Measurements from ENCODE around the gene SELENON.
"Not testable (repeated sequence)": the region's sequence is repeated elsewhere in the genome, so short reads cannot be mapped to it uniquely, and the experiment has no call there.

The SELENON gene

GRCh38 chr1:25829046-25829445 is 29.1 kb downstream of the SELENON start:
- no peak overlapping the region for H3K27ac Mint-ChIP-seq
- peaks cover 3% of the 10 kb centered on the region for H3K4me1 Mint-ChIP-seq (ENCODE audit: low read depth)
- H3K36me3 Mint-ChIP-seq (ENCODE audit: low read depth) = peaks cover 48% of the 10 kb centered on the region
- no peak for DNase-seq (ENCODE audit: low spot score)
- H3K4me3 Mint-ChIP-seq = no peak overlapping the region
- no peaks in the 10 kb centered on the region for H3K27me3 Mint-ChIP-seq (ENCODE audit: low read depth)
- no peaks in the 10 kb centered on the region for H3K9me3 Mint-ChIP-seq

DNA sequence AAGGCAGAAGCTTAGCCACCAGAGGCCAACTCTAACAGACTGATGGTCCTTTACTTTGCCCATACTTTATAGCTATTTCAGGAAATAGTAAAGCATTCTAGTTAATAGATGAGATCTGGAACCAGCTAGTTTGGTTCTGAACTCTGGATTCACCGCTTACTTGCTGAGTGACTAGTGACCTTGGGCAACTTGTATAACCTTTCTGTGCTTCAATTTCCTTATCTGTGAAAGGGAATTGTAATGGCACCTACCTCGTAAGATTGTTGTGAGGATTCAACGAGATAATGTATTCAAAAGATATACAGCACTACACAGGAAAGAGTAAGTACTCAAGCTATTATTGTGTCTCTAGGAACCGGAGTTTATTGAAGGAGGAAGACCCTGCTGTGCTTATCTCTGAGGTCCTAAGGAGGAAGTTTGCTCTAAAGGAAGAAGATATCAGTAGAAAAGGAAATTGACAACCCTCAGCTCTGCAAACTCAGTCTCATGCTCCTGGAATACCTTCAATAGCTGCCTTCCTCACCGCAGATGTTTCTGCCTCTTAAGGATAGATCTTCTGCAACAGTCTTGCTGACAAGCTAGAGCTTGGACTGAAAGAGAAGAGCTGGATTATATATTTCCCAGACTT is 31.7 kb downstream of the SELENON start:
- Mint-ChIP-seq H3K9me3 (no peaks in the 10 kb centered on the region), H3K27ac (peak overlapping the region; percentile 31), H3K27me3 (ENCODE audit: low read depth) (no peaks in the 10 kb centered on the region), H3K4me3 (no peak overlapping the region), H3K4me1 (ENCODE audit: low read depth) (peaks cover 3% of the 10 kb centered on the region), H3K36me3 (ENCODE audit: low read depth) (peaks cover 56% of the 10 kb centered on the region)
- no peak for DNase-seq (ENCODE audit: low spot score)

- peak overlapping the region; percentile 21 for H3K27ac Mint-ChIP-seq
Observed at GRCh38 chr1:25832336-25833037, 32.5 kb downstream of the SELENON start.

GRCh38 chr1:25833158-25833557 is 33.2 kb downstream of the SELENON start:
- H3K36me3 Mint-ChIP-seq (ENCODE audit: low read depth) = peaks cover 47% of the 10 kb centered on the region
- H3K9me3 Mint-ChIP-seq = no peaks in the 10 kb centered on the region
- no peak overlapping the region for H3K4me3 Mint-ChIP-seq
- H3K27me3 Mint-ChIP-seq (ENCODE audit: low read depth) = no peaks in the 10 kb centered on the region
- H3K27ac Mint-ChIP-seq = no peak overlapping the region
- DNase-seq (ENCODE audit: low spot score) = no peak
- peaks cover 8% of the 10 kb centered on the region for H3K4me1 Mint-ChIP-seq (ENCODE audit: low read depth)

More at GRCh38 chr1:25832336-25833037, 32.5 kb downstream of the SELENON start:
- H3K4me3 Mint-ChIP-seq = no peak overlapping the region
- H3K4me1 Mint-ChIP-seq (ENCODE audit: low read depth) = peaks cover 7% of the 10 kb centered on the region
- no peak for DNase-seq (ENCODE audit: low spot score)
- H3K27me3 Mint-ChIP-seq (ENCODE audit: low read depth) = no peaks in the 10 kb centered on the region
- H3K9me3 Mint-ChIP-seq = no peaks in the 10 kb centered on the region
- H3K36me3 Mint-ChIP-seq (ENCODE audit: low read depth) = peaks cover 53% of the 10 kb centered on the region

- no peak overlapping the region for H3K27ac Mint-ChIP-seq
- no peaks in the 10 kb centered on the region for H3K9me3 Mint-ChIP-seq
- H3K4me1 Mint-ChIP-seq (ENCODE audit: low read depth) = peaks cover 8% of the 10 kb centered on the region
- no peaks in the 10 kb centered on the region for H3K27me3 Mint-ChIP-seq (ENCODE audit: low read depth)
- no peak for DNase-seq (ENCODE audit: low spot score)
- H3K36me3 Mint-ChIP-seq (ENCODE audit: low read depth) = peaks cover 37% of the 10 kb centered on the region
- H3K4me3 Mint-ChIP-seq = no peak overlapping the region
Observed at GRCh38 chr1:25834894-25835293, 34.9 kb downstream of the SELENON start.

GRCh38 chr1:25836695-25837094 is 36.7 kb downstream of the SELENON start:
- Mint-ChIP-seq H3K9me3 (no peaks in the 10 kb centered on the region), H3K4me3 (no peak overlapping the region), H3K4me1 (ENCODE audit: low read depth) (peaks cover 6% of the 10 kb centered on the region), H3K27me3 (ENCODE audit: low read depth) (no peaks in the 10 kb centered on the region), H3K27ac (peak overlapping the region; percentile 69), H3K36me3 (ENCODE audit: low read depth) (peaks cover 25% of the 10 kb centered on the region)
- no peak for DNase-seq (ENCODE audit: low spot score)

- no peaks in the 10 kb centered on the region for H3K9me3 Mint-ChIP-seq
- no peak overlapping the region for H3K27ac Mint-ChIP-seq
- H3K4me1 Mint-ChIP-seq (ENCODE audit: low read depth) = peaks cover 4% of the 10 kb centered on the region
- no peak overlapping the region for H3K4me3 Mint-ChIP-seq
- no peaks in the 10 kb centered on the region for H3K27me3 Mint-ChIP-seq (ENCODE audit: low read depth)
- peaks cover 20% of the 10 kb centered on the region for H3K36me3 Mint-ChIP-seq (ENCODE audit: low read depth)
- DNase-seq (ENCODE audit: low spot score) = no peak
Observed at GRCh38 chr1:25837262-25837875, 37.4 kb downstream of the SELENON start.

DNA sequence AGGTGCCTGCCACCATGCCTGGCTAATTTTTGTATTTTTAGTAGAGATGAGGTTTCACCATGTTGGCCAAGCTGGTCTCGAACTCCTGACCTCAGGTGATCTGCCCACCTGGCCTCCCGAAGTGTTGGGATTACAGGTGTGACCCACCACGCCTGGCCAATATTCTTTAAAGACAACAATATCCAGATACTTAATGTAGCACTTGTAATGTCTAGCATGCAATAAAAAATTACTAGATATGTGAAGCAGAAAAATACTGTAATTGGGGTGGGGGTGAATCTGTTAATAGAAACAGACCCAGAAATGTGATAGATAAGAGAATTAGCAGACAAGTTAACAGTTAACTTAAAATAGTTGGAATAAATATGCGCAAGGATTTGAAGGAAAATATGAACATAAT is 39.8 kb downstream of the SELENON start:
- H3K27ac Mint-ChIP-seq; H3K4me3 Mint-ChIP-seq; H3K27me3 Mint-ChIP-seq (ENCODE audit: low read depth); H3K4me1 Mint-ChIP-seq (ENCODE audit: low read depth); DNase-seq (ENCODE audit: low spot score); H3K9me3 Mint-ChIP-seq: not testable (repeated sequence)
- H3K36me3 Mint-ChIP-seq (ENCODE audit: low read depth) = peaks cover 14% of the 10 kb centered on the region

GRCh38 chr1:25843483-25843882 is 43.5 kb downstream of the SELENON start:
- Mint-ChIP-seq H3K4me3 (no peak overlapping the region), H3K36me3 (ENCODE audit: low read depth) (peaks cover 6% of the 10 kb centered on the region), H3K27ac (no peak overlapping the region), H3K27me3 (ENCODE audit: low read depth) (no peaks in the 10 kb centered on the region), H3K4me1 (ENCODE audit: low read depth) (no peaks in the 10 kb centered on the region), H3K9me3 (no peaks in the 10 kb centered on the region)
- no peak for DNase-seq (ENCODE audit: low spot score)

GRCh38 chr1:25844536-25845337 is 44.7 kb downstream of the SELENON start:
- no peak for DNase-seq (ENCODE audit: low spot score)
- Mint-ChIP-seq H3K36me3 (ENCODE audit: low read depth) (peaks cover 6% of the 10 kb centered on the region), H3K27ac (no peak overlapping the region), H3K9me3 (no peaks in the 10 kb centered on the region), H3K4me3 (no peak overlapping the region), H3K4me1 (ENCODE audit: low read depth) (peaks cover 3% of the 10 kb centered on the region), H3K27me3 (ENCODE audit: low read depth) (no peaks in the 10 kb centered on the region)

DNA sequence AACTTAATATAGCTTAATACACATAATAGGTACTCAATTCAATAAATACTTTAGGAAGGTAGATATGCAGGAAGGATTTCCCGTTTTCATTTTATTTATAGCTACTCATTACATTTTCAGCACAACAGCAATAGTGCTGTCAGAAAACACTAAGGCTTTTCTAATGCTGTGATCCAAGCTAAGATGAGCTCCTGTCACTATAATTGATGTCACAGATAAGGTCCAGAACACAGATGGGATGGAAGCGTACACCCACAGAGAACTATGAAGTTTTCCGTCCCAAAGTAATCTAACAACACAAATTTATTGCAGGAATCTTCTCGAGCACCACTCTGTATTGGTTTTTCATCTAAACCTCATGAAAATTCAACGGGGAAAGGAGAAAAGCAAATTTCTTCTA is 45.7 kb downstream of the SELENON start:
- Mint-ChIP-seq H3K36me3 (ENCODE audit: low read depth) (peaks cover under 1% of the 10 kb centered on the region), H3K9me3 (no peaks in the 10 kb centered on the region)
- no peak for DNase-seq (ENCODE audit: low spot score)

DNA sequence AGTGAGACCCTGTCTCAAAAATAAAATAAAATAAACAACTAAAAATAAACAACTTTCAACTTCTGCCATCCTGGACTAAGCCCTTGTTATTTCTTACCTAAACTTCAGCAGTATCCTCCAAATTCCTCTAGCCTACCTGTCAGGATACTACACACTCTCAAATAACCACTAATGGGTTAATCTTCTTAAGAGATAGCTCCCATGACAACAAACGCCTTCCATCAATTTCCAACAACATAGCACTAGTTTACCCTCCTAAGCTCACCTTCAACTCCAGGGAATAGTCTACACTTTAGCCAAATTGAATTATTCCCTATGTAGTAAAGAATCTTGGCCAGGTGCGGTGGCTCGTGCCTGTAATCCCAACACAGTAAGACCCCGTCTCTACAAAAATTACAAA is 47.9 kb downstream of the SELENON start:
- no peak for DNase-seq (ENCODE audit: low spot score)
- Mint-ChIP-seq H3K9me3 (no peaks in the 10 kb centered on the region), H3K4me3 (no peak overlapping the region), H3K27ac (peak overlapping the region; percentile 2), H3K27me3 (ENCODE audit: low read depth) (no peaks in the 10 kb centered on the region), H3K4me1 (ENCODE audit: low read depth) (peaks cover 5% of the 10 kb centered on the region), H3K36me3 (ENCODE audit: low read depth) (peaks cover 1% of the 10 kb centered on the region)

More for the DNA sequence above, 45.7 kb downstream of the SELENON start:
- Mint-ChIP-seq H3K27me3 (ENCODE audit: low read depth) (no peaks in the 10 kb centered on the region), H3K4me1 (ENCODE audit: low read depth) (peaks cover 5% of the 10 kb centered on the region), H3K4me3 (no peak overlapping the region), H3K27ac (no peak overlapping the region)

- H3K4me3 Mint-ChIP-seq = no peak overlapping the region
- peaks cover 5% of the 10 kb centered on the region for H3K4me1 Mint-ChIP-seq (ENCODE audit: low read depth)
- H3K9me3 Mint-ChIP-seq = no peaks in the 10 kb centered on the region
- H3K36me3 Mint-ChIP-seq (ENCODE audit: low read depth) = peaks cover 1% of the 10 kb centered on the region
- no peak overlapping the region for H3K27ac Mint-ChIP-seq
- no peaks in the 10 kb centered on the region for H3K27me3 Mint-ChIP-seq (ENCODE audit: low read depth)
- DNase-seq (ENCODE audit: low spot score) = no peak
Observed at GRCh38 chr1:25848531-25848930, 48.5 kb downstream of the SELENON start.

GRCh38 chr1:25854554-25854953 is 54.6 kb downstream of the SELENON start:
- peaks cover 17% of the 10 kb centered on the region for H3K4me1 Mint-ChIP-seq (ENCODE audit: low read depth)
- no peaks in the 10 kb centered on the region for H3K27me3 Mint-ChIP-seq (ENCODE audit: low read depth)
- no peak for DNase-seq (ENCODE audit: low spot score)
- H3K27ac Mint-ChIP-seq = no peak overlapping the region
- H3K4me3 Mint-ChIP-seq = no peak overlapping the region
- no peaks in the 10 kb centered on the region for H3K9me3 Mint-ChIP-seq
- H3K36me3 Mint-ChIP-seq (ENCODE audit: low read depth) = peaks cover 1% of the 10 kb centered on the region

Data from T-helper 2 cell treated with Interferon-gamma antibody and Interleukin-4, amounts not matched to agents 5 μg/mL and 100 μg/mL, for 36 hours (primary cell).